Measurements from ENCODE around the gene SLC8B1. TPM values are rescaled to one million over a fixed set of nuclear protein-coding genes. Genes with fewer than 3 reads are reported as not detected.
A peak's percentile ranks its signal among the peaks of the same experiment; 100 is the strongest.
"Not testable (repeated sequence)": the region's sequence is repeated elsewhere in the genome, so short reads cannot be mapped to it uniquely, and the experiment has no call there.

SLC8B1 gene
- total and polyA plus RNA-seq, 2 donors: 12.8 to 20.5 TPM

GRCh38 chr12:113365639-113366395 is 30.9 kb upstream of the SLC8B1 start:
- DNase-seq (ENCODE audit: extremely low spot score): no peak
- H3K36me3 ChIP-seq (ENCODE audit: insufficient read depth): no peaks in the 10 kb centered on the region
- 93% methylated on average over 7 of the region's 7 CpGs for WGBS
- H3K4me1 ChIP-seq (ENCODE audit: insufficient read depth): no peaks in the 10 kb centered on the region
- no peak overlapping the region for H3K4me3 ChIP-seq (ENCODE audit: low read depth, low read length)
- H3K27ac ChIP-seq (ENCODE audit: low read depth): no peak overlapping the region

- 95% methylated on average over 5 of the region's 5 CpGs for WGBS
- Histone ChIP-seq H3K4me3 (ENCODE audit: low read depth, low read length) (no peak overlapping the region), H3K4me1 (ENCODE audit: insufficient read depth) (no peaks in the 10 kb centered on the region), H3K27ac (ENCODE audit: low read depth) (no peak overlapping the region), H3K36me3 (ENCODE audit: insufficient read depth) (no peaks in the 10 kb centered on the region)
- DNase-seq (ENCODE audit: extremely low spot score): no peak
These were observed 29.8 kb upstream of the SLC8B1 start for GRCh38 chr12:113364698-113365097.

GRCh38 chr12:113361574-113362370 is 26.9 kb upstream of the SLC8B1 start:
- no peaks in the 10 kb centered on the region for H3K36me3 ChIP-seq (ENCODE audit: insufficient read depth)
- DNase-seq (ENCODE audit: extremely low spot score): no peak
- H3K27ac ChIP-seq (ENCODE audit: low read depth): no peak overlapping the region
- 71% methylated on average over 12 of the region's 12 CpGs for WGBS
- no peak overlapping the region for H3K4me3 ChIP-seq (ENCODE audit: low read depth, low read length)
- no peaks in the 10 kb centered on the region for H3K4me1 ChIP-seq (ENCODE audit: insufficient read depth)

- Histone ChIP-seq H3K4me1 (ENCODE audit: insufficient read depth) (no peaks in the 10 kb centered on the region), H3K27ac (ENCODE audit: low read depth) (no peak overlapping the region), H3K4me3 (ENCODE audit: low read depth, low read length) (no peak overlapping the region), H3K36me3 (ENCODE audit: insufficient read depth) (no peaks in the 10 kb centered on the region)
- 72% methylated on average over 9 of the region's 9 CpGs for WGBS
- DNase-seq (ENCODE audit: extremely low spot score): no peak
These were observed 25.2 kb upstream of the SLC8B1 start for GRCh38 chr12:113359939-113360748.

- no peak for DNase-seq (ENCODE audit: extremely low spot score)
- H3K27ac ChIP-seq (ENCODE audit: low read depth): peak overlapping the region; percentile 85
- no peaks in the 10 kb centered on the region for H3K4me1 ChIP-seq (ENCODE audit: insufficient read depth)
- H3K36me3 ChIP-seq (ENCODE audit: insufficient read depth): no peaks in the 10 kb centered on the region
- 30% methylated on average over 11 of the region's 11 CpGs for WGBS
- peak overlapping the region; percentile 69 for H3K4me3 ChIP-seq (ENCODE audit: low read depth, low read length)
These were observed 24.4 kb upstream of the SLC8B1 start for GRCh38 chr12:113359133-113359938.

GRCh38 chr12:113358381-113359132 is 23.6 kb upstream of the SLC8B1 start, which contains the start of gene PLBD2:
Gene PLBD2, plus strand, starts transcription at chr12:113358587. Its CDS starts 14 bp downstream, at chr12:113358601.
- H3K36me3 ChIP-seq (ENCODE audit: insufficient read depth): no peaks in the 10 kb centered on the region
- peak; percentile 80 for DNase-seq (ENCODE audit: extremely low spot score)
- WGBS: 2% methylated on average over 67 of the region's 67 CpGs

GRCh38 chr12:113354192-113354591 is 19.3 kb upstream of the SLC8B1 start:
- H3K4me1 ChIP-seq (ENCODE audit: insufficient read depth); H3K36me3 ChIP-seq (ENCODE audit: insufficient read depth); H3K27ac ChIP-seq (ENCODE audit: low read depth); DNase-seq (ENCODE audit: extremely low spot score); H3K4me3 ChIP-seq (ENCODE audit: low read depth, low read length): not testable (repeated sequence)
- WGBS: 89% methylated on average over 7 of the region's 7 CpGs

More at GRCh38 chr12:113358381-113359132, 23.6 kb upstream of the SLC8B1 start, which contains the start of gene PLBD2:
- peak within 1 kb of the TSS; percentile 69 for H3K4me3 ChIP-seq (ENCODE audit: low read depth, low read length)
- H3K27ac ChIP-seq (ENCODE audit: low read depth): peak within 1 kb of the TSS; percentile 85
- no peaks in the 10 kb centered on the region for H3K4me1 ChIP-seq (ENCODE audit: insufficient read depth)

GRCh38 chr12:113351089-113351488 is 16.2 kb upstream of the SLC8B1 start:
- Histone ChIP-seq H3K27ac (ENCODE audit: low read depth) (no peak overlapping the region), H3K4me3 (ENCODE audit: low read depth, low read length) (no peak overlapping the region), H3K36me3 (ENCODE audit: insufficient read depth) (no peaks in the 10 kb centered on the region), H3K4me1 (ENCODE audit: insufficient read depth) (no peaks in the 10 kb centered on the region)
- no peak for DNase-seq (ENCODE audit: extremely low spot score)

GRCh38 chr12:113348849-113349536 is 14.1 kb upstream of the SLC8B1 start:
- H3K27ac ChIP-seq (ENCODE audit: low read depth): no peak overlapping the region
- no peak overlapping the region for H3K4me3 ChIP-seq (ENCODE audit: low read depth, low read length)
- no peak for DNase-seq (ENCODE audit: extremely low spot score)

GRCh38 chr12:113347892-113348291 is 13.0 kb upstream of the SLC8B1 start:
- Histone ChIP-seq H3K27ac (ENCODE audit: low read depth) (no peak overlapping the region), H3K4me1 (ENCODE audit: insufficient read depth) (no peaks in the 10 kb centered on the region), H3K4me3 (ENCODE audit: low read depth, low read length) (no peak overlapping the region), H3K36me3 (ENCODE audit: insufficient read depth) (no peaks in the 10 kb centered on the region)
- WGBS: 78% methylated on average over 2 of the region's 2 CpGs
- no peak for DNase-seq (ENCODE audit: extremely low spot score)

More at GRCh38 chr12:113348849-113349536, 14.1 kb upstream of the SLC8B1 start:
- 56% methylated on average over 19 of the region's 19 CpGs for WGBS
- Histone ChIP-seq H3K36me3 (ENCODE audit: insufficient read depth) (no peaks in the 10 kb centered on the region), H3K4me1 (ENCODE audit: insufficient read depth) (no peaks in the 10 kb centered on the region)

- H3K4me3 ChIP-seq (ENCODE audit: low read depth, low read length): no peak overlapping the region
- no peaks in the 10 kb centered on the region for H3K36me3 ChIP-seq (ENCODE audit: insufficient read depth)
- 89% methylated on average over 3 of the region's 3 CpGs for WGBS
- H3K27ac ChIP-seq (ENCODE audit: low read depth): no peak overlapping the region
- H3K4me1 ChIP-seq (ENCODE audit: insufficient read depth): no peaks in the 10 kb centered on the region
- no peak for DNase-seq (ENCODE audit: extremely low spot score)
These were observed 12.2 kb upstream of the SLC8B1 start for GRCh38 chr12:113347107-113347506.

GRCh38 chr12:113346353-113346752 is 11.4 kb upstream of the SLC8B1 start:
- Histone ChIP-seq H3K36me3 (ENCODE audit: insufficient read depth) (no peaks in the 10 kb centered on the region), H3K27ac (ENCODE audit: low read depth) (no peak overlapping the region), H3K4me3 (ENCODE audit: low read depth, low read length) (no peak overlapping the region), H3K4me1 (ENCODE audit: insufficient read depth) (no peaks in the 10 kb centered on the region)
- WGBS: 84% methylated on average over 5 of the region's 5 CpGs
- DNase-seq (ENCODE audit: extremely low spot score): no peak
